Right hindlimb (tissue), 1 donor: ENCODE data around the gene FAM234B.

Source experiments
- DNase-seq: peaks from one replicate; pipeline ENCODE4 v3.0.0-alpha.2; 2018

The FAM234B gene

GRCh38 chr12:13094367-13094766, 50.2 kb downstream of the FAM234B start:
- DNase-seq, result no peak

DNA sequence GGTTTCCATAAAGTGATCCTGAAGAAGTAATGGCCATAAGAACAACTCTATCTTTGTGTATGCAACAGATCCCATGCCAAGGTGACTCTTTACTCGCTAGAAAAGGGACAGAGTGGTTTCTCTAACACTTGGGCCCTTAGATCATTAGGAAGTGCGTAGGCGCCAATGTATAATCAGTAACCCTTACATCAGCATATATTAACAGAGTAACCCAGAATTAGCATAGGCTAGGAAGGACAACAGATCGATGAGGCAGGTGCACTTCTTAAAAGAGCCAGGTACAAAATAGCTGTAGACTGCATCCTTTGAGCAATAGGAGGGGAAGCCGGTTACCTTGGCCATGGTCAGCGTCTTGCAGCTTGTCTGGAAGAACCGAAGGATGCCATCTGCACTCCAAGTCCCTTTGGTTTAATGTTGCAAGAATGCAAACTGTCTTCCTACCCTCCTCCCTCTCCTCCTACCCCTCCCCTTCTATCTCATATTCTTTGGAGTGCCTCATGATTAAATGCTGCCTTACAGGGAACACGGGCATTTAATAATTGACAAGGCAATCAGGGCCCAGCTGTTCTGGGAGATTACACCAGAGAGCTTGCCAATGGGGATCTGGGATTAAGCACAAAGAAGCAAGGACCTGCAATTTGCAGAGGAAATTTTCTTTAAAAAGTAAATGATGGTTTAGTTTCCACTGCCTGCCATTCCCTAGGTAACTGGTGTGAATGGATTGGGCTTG, 51.2 kb downstream of the FAM234B start:
- no peak for DNase-seq

DNA sequence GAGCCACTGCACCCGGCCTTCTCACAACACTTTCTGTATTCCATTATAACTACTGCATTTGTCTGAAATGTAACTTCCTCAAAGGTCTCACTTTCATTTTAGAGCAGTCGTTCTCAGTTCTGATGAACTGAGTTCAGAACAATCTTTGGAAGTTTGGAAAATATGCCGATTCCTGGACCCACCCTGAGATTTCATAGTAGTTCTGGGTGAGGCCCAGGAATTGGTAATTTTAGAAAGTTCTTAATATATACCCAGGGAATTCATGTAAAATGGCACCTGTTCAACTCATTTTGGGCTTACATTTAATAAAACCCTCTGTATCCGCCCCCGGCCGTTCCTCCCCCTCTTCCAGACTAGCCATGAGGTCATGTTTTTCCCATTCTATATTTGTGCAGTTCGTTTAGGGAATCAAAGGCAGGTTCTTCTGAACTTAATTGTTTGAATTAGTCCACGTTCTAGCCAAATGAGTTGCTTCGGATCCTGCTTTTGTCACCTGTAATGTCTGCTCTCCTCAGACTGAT, 53.4 kb downstream of the FAM234B start:
- DNase-seq, result peak; percentile 74

DNA sequence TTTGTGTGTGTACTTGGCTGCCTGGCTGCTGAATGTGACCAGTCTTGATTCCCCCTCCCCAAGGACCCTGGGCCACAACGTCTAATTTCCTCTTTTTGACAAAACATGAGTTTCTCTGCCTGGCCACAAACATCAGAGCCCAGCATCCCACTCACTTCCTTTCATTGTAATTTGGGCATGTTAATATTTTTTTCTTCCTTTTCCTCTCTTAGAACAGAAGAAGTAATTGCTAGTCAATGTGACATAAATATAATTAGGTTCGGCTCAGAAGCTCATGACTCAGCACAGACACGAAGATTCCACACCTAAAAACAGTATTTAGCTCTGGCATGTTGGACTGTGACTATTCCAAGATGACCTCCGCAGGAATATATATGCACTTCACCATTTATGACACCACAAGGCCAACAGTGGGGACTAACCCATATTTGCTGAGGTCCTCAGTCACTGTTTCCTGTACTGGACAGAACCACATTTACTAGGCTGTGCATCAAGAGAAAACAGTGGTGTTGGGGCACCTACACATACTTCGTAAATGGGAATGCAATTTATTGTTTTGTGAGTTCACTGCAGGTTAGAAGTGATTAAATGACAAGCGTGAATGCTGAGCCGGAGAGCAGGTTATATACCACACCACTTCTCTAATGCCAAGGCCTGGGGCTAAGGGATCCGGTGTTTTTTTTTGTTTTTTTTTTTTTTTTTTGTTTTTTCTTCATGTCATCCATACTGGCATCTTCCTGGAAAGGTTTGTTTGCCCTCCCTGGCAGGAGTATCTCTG, 55.1 kb downstream of the FAM234B start:
- DNase-seq, result peak; percentile 54

- DNase-seq, result no peak
These were observed 55.8 kb downstream of the FAM234B start for GRCh38 chr12:13099844-13100604.

DNA sequence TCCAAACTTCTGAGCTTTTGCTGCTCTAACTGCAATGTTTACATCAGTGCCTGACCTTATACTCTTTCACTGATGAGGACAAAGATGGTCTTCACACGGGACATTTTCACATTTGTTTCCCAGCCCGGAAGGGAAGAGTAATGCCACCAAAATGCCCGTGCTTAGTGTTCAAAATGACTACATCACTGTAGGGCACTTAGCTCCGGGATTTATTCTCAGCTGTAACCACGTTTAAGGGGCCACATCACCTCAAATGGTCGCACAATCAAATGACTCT, 56.4 kb downstream of the FAM234B start:
- DNase-seq, result no peak

DNA sequence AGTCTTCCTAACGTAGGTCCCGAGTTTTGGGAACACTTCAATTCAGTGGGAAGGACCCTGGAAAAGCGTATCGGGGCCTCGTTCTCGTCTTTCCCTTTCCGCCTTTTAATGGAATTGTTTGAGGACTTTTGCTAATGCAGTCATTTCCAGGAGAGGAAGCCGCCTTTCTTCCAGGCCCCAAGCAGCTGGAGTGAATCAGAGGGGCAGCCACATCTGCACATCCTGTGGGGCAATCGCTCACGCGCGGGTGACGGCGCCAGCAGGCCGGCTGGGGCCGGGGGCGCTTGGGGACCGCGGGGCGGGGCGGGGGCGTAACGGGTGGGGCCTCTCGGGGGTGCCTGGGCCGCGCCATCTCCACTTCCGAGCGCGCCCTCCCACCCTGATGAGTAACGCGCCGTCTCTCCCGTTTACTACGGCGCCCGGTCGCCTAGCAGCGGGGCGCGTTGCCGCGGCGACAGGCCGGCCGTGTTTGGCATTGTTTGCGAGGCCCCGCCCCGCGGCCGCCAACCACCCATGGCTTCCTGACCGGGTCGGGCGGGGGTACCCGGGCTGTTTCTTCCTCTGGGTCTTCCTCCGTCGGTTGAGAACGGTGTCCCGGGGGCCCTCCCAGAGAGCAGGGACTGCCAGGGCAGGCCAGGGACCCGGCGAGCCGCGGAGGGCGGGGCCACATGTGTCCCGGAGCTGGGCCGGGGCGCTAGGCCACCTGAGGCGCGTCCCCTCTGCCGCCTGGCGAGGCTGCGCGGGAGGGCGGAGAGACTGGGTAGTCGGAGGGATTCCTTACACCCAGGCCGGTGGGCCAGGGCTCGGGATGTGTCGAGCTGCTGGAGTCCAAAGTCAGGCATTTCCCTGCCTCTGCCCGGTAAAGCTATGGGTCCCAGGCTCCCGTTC, 56.9 kb downstream of the FAM234B start:
- peak; percentile 94 for DNase-seq

GRCh38 chr12:13101821-13102375, 57.7 kb downstream of the FAM234B start:
- DNase-seq, result no peak

DNA sequence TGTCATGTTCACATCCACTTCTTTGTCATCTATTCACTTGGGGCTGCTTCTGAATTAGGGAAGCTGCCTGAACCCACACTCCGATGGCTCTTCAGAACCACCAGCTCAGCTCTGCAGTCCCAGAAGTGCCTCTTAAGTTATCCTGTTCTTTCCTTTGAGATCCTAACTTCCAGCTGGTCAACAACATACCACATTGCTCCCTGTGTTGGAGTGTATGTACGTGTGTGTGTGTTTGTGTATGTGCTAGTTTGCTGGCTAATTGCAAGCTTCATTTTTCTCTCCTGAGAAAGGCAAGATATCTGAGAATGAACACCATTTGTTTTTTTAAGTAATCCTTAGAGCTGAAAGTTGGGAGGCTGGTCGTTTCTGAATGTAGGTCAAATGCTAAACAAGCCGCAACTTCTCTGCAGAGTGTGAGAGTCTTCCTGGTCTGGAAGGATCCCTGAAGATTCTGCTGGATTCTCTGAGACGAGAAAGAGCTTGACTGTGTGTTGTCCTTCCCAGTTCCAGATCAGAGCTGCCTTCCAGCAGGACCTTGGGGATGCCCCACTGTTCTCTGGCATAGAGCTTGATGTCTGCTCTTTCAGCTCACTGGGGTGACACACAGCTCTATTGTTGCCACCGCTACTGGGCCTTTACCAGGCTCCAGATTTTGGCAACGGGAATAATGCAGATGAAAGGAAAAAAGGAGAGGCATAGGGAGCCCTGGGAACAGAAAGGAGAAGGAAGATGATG, 58.4 kb downstream of the FAM234B start:
- DNase-seq, result no peak

GRCh38 chr12:13103391-13104033, 59.3 kb downstream of the FAM234B start, which contains the start of gene GSG1:
Gene GSG1 (minus strand): TSS chr12:13103667. CDS start chr12:13103512, 155 bp downstream.
- no peak for DNase-seq

DNA sequence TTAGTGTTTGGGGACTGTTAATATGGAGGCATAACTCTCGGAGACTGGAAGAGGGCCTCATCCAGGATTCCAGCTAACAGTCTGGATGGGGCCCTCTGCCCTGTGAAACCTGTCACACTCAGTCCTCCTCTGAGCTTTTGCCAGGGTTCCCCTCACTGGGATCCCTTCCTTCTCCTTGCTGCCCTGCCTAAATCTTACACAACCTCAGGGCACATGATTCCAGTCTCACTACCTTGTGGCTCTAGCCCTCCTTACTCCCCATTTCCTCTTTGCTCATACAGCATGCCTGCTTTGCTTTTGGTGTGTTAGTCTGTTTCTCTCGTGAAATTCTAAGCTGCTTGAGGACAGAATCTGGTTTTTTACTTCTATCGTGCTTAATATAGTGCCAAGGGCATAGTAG, 60.2 kb downstream of the FAM234B start:
- no peak for DNase-seq

DNA sequence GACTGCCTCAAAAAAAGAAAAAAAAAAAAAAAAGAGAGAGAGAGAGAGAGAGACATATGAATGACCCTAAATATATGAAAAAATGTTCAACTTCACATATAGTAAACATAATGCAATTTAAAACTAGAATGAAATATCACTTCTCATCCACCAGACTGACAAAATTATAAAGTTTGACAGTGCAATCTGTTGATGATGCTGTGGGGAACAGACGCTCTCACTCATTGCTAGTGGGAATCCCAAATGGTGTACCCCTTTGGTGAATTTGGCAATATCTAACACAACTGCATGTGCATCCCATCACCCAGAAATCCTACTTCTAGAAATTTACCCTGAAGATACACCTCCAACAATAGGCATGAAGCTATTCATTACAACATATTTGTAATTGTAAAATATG, 61.6 kb downstream of the FAM234B start:
- no peak for DNase-seq

DNA sequence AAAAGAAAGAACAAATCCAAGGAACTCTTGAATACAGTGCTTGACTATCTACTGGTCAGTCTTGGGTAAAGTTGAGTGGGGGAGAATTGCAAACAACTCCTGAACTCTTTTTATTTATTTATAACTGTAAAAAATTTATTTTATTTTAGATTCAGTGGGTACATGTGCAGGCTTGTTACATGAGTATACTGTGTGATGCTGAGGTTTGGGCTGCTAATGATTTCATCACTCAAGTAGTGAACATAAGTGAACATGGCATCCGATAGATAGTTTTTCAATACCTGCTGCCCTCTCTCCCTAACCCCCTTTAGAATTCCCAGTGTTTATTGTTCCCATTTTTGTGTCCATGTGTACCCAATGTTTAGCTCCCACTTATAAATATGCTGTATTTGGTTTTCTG, 62.5 kb downstream of the FAM234B start:
- no peak for DNase-seq

DNA sequence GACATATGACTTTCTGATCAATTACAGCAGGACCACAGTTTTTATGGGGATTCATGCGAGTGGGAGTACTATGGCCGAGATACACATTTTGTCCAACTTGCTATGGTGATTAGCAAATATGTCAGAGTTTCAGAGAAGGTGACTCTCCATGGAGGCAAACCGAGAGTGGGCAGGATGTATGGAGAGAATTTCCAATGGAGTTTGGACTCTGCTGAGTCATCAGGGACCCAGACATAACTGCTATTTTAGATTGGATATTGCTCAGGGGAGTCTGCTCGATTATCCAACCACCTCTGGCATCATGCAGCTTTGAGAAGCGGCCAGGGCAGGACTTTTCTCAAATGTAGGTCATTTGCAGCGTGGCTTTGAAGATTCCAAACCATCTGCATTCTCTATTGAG, 68.8 kb downstream of the FAM234B start:
- DNase-seq, result no peak

- no peak for DNase-seq
These were observed 70.3 kb downstream of the FAM234B start for GRCh38 chr12:13114251-13115052.

- peak; percentile 75 for DNase-seq
These were observed 72.1 kb downstream of the FAM234B start for GRCh38 chr12:13116259-13116658.

GRCh38 chr12:13117029-13117428, 72.8 kb downstream of the FAM234B start:
- DNase-seq, result no peak

DNA sequence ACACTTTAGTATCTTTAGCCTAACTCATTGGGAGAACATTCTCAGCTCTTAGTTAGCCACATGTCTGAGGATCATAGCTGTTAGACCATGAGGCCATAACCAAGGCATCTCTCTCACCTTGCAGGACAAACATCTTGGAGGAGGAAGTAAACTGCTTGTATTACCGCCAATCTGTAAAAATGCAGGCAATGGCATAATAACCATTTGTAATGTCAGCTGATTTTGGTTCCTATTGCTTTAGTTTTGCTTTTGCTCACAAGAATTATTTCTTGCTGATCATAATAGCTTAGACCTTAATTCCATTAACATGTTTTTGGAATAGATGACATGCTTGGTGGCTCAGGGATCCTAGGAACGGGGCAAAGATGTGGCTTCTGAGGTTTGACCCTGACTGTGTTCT, 75.6 kb downstream of the FAM234B start:
- no peak for DNase-seq

- DNase-seq, result no peak
These were observed 76.2 kb downstream of the FAM234B start for GRCh38 chr12:13120413-13120812.

DNA sequence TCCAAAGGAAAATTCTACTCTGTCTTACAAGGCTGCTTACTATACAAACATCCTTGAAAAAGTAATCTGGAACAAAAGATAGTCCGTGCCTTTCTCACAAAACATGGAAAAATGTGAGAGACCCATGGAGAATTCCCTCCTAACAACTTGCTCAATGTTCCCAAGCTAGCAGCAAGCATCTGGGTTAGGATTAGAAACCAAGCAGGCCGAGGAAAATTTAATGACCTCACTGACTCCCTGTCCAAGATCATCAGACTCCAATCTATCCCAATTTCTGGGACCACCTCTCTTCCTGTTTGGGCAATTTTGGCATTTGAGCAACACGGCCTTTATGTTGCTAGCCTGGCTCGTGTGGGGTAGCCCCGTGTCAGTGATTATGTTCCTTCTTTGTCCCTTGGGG, 77.4 kb downstream of the FAM234B start:
- no peak for DNase-seq
